NCI-H69 (cell line): ENCODE results near the gene TBC1D25.

ENCODE experiments used
- DNase-seq: peaks from one replicate; lab custom pipeline; 2025; lab: John Stamatoyannopoulos, UW

TBC1D25 gene

DNA sequence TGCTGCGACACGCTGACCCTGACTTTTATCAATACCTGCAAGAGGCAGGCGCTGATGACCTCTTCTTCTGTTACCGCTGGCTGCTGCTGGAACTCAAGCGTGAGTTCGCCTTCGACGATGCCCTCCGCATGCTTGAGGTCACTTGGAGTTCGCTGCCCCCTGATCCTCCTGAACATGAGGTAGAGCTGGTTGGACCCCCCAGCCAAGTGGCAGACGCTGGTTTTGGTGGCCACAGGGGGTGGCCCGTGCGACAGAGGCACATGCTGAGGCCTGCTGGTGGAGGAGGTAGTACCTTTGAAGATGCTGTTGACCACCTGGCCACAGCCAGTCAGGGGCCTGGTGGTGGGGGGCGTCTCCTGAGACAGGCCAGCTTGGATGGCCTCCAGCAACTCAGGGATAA lies 20.5 kb downstream of the TBC1D25 start:
- DNase-seq: no peak

DNA sequence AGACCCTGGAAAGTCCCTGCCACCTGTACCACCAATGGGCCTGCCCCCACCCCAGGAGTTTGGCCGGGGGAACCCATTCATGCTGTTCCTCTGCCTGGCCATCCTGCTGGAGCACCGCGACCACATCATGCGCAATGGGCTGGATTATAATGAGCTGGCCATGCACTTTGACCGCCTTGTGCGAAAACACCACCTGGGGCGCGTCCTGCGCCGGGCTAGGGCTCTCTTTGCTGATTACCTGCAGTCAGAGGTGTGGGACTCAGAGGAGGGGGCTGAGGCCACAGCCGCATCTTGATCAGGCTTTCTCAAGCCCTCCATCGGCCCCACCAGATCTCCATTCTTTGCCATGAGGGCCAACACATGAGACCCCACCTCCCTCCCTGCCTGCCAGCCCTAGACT lies 21.2 kb downstream of the TBC1D25 start:
- no peak for DNase-seq

DNA sequence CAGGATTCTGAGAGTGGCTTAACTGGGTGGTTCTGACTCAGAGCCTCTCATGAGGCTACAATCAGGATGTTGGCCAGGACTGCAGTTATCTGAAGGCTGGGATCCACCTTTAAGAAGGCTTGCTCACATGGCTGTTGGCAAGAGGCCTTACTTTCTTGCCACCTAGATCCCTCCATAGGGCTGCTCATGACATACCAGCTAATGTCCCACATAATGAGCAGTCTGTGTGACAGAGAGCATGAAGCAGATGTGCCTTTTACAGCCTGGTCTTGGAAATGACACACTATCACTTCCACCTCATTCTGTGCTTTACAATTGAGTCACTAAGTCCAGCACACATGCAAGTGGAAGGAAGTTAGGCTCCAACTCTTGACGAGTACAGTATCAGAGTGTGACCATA lies 30.4 kb downstream of the TBC1D25 start:
- DNase-seq: peak; percentile 15

DNA sequence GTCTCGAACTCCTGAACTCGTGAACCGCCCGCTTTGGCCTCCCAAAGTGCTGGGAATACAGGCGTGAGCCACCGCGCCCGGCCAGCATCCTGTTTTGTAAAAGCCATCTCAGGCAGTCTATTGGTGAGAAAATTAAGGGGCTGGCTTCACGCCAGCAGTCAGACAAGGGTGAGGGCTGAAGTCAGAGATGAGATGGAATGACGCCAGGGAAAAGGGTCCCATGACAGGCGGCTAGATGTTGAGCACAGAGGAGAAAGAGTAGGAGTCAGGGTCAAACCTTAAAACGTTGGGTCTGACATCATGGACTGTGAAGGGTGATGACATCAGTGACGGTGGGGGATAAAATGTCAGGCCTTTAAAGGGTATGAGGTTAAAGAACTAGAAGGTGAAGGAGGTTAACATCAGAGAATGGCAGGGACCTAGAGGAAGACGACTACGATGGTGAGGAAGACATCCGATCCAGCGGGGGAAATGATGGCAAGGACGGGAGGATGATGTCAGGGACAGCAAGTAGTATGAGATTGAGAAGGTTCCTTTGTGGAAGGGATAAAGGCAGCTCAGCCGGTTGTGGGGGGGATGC lies 34.3 kb downstream of the TBC1D25 start:
- DNase-seq: peak; percentile 82

DNA sequence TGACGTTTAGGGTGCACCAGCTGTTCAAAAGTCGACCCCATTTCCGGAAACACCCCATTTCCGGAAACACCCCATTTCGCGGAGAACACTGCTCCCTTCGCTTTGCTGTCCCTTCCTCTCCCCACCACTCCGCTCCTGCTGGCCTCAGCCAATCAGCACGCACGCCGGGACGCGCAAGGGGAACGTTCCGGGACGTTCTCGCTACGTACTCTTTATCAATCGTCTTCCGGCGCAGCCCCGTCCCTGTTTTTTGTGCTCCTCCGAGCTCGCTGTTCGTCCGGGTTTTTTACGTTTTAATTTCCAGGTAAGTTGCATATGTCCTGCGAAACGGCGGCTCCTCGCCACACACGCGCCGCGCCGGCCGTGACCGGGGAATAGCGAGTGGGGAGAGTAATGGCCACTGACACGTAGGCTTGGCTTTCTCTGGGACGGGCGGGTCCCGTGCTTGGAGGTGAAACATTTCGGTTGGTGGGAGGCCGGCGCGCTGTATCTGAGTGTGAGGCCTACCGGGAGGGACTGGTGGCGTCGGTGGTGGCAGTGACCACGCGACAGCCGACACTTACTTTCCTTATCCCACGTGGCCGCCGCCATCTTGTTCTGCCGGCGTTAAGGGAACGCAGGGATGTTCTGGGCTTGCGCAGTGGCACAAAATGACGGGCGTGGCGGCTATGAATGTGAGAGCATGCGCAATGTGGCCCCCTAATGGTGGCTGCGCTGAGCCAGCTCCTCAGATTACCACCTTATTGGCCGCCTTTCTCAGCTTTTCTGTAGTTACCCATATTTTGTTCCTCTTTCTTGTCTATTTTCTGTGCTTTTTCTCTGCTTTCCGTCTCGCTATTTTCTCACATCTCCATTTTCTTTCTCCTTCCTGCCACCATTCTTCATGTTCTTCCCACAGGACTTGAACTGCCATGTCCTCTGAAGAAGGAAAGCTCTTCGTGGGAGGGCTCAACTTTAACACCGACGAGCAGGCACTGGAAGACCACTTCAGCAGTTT lies 35.1 kb downstream of the TBC1D25 start, which contains the start of gene RBM3:
TSS of gene RBM3 (plus strand) at position 215 of the 997 bp plus-strand sequence. CDS start at position 912, 697 bp downstream.
- peak; percentile 95 for DNase-seq

DNA sequence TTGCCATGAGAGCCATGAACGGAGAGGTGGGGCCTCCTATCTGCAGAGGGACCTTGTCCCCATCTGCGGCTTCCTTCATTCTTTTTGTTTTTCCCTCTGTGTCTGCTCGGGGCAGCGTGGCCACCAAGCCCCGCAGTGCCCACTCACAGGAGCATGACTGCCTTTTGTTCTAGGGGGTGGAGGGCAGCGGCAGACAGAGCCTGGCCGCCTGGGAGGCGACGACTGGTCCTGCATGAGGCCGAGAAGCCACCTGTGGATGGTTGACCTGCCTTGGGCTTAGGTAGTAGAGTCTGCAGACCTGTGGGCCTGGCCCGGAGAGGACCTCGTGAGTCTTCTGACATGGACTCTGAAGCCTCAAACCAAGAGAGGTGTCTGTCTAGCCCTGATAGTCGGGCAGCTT lies 36.1 kb downstream of the TBC1D25 start:
- no peak for DNase-seq

DNA sequence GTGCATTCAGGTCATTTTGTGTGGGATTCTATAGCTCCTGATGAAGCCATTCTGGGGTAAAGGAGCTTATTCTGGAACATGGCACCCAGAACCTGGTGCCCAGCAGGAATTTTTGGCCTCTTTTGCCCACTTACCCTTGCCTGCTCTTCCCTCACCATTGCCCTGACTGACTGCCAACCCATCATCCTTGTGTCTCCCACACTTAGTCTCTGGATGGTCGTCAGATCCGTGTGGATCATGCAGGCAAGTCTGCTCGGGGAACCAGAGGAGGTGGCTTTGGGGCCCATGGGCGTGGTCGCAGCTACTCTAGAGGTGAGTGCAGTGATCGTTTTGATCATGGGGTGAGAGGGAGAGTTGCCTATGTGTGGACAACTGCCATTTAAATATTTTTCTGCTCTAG lies 36.6 kb downstream of the TBC1D25 start:
- no peak for DNase-seq

DNA sequence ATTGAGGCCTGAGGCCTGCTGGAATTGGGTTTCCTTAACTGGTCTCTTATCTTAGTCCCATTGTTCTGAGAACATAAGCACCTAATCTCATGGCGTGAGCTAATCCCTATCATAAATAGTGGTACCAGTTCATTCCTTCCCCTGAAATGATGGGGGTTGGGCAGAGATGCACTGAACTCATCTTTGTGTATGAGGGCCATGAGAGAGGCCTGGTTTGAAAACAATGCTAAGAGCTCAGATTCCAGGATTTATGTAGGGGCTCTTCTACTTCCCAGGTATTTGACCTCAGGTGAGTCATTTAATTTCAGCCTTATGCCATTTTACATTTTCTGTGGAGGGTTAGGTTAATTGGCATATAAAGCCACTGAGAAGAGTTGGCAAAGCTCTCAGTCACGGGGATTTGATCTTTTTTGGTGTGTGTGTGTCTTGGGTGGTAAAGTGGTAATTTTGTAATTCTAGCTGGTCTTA lies 39.2 kb downstream of the TBC1D25 start:
- DNase-seq: peak; percentile 16

DNA sequence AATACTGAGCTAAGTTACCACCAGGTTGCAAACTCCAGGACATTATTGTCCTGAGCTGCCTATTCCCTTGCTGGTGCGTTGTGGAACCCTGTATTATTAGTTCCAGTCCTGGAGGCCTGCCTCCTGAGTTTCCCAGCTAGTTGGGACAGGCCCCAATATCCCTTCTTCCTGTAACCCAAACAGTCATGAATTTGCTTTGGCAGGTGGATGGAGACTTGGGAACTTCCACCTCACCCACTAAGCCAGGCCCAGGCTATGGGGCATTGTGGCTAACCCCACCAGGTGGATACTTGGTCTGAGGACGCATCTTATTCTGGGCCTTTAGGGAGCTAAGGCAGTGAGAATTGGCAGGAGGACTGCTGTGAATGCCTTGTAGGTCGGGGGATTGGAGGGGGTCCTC lies 39.7 kb downstream of the TBC1D25 start:
- no peak for DNase-seq

DNA sequence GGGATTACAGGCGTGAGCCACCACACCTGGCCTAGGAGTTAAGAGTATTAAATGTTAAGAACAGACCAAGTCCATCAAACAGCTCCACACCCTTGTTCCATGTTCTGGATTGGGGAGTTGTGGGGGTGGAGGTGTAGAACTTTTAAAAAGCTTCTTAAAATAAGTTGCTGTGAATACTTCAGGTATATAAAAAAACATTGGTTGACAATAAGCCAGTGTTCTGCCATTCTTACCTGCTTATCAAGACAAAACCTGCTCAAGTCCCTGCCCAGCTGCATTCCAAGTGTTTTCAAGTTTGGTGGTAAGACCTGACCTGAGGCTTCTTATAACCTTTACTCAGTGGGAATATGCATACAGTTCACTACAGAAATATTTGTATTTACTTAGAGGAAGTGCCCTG lies 41.1 kb downstream of the TBC1D25 start:
- no peak for DNase-seq

DNA sequence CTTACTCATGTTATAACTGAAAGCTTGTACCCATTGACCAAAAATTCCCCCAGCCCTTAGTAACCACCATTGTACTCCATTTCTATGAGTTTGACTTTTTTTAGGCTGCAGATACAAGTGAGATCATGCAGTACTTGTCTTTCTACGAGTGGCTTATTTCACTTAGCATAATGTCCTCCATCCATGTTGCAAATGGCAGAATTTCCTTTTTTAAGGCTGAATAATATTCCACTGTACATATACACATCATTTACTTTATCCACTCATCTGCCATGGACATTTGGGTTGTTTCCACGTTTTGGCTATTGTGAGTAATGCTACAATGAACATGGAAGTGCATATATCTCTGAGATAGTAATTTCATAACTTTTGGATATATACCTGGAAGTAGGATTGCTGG lies 45.2 kb downstream of the TBC1D25 start:
- no peak for DNase-seq

DNA sequence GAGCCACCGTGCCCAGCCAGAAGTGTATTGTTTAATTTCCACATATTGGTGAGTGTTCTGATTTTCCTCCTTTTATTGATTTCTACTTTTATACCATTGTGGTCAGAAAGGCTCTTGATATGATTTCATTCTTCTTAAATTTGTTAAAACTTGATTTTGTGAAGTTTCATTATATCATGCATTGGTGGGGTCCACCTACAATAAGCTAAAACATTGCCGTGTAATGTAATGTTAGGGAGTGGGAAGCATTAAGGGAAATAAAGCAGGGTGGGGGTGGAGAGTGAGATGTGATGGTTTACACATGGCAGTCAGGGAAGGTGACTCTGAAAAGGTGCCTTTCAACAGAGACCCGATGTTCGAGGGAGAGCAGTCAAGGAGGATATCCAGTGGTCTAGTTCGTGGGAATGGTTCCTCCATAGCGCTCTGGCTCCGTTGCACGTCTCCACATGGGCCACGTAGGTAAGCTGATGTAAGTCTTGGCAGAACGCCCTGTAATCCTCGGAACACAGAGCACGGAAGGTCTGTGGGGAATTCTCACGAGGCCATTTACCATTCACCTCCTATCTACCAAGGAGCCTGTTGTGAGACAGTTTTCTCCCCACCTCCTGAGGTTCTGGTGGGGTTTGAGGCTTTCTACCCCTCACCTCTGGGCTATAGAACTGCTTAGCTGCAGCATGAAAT lies 50.1 kb downstream of the TBC1D25 start:
- peak; percentile 72 for DNase-seq

DNA sequence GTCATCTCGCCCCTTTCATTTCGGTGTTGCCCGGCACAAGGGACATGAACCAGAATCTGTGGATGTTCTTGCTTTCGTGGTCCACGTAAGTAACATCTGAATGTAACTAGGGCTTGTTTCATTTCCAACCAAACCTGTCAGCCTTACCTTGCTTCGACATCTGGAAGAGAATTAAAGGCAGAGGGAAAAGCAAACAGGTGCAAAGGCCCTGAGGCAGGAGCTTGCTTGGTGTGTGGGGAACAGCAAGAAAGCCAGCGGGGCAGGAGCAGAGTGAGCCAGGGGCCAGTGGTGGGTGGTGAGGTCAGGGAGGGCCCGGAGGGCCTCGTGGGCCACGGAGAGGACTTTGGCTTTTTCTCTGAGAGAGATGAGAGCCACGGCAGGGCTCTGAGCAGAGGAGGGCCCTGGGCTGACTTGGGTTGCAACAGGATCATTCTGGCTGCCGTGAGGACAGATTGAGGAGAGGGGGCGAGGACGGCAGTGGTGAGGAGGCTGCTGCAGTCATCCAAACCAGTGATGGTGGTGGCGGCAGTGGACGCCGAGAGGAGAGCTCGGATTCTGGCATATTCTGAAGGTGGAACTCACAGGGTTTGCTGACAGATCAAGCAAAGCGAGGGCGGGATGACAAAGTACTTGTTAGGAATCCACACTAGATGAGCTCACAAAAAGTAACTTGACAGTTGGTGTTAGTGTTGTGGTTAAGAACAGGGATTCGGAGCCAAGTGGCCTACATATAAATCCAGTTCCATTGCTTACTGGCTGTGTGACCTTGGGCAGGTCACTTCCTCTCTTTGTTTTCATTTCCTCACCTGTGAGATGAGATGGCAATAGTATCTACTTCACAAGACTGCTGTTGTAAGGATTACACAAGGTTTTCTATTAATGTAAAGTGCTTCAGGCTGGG lies 50.9 kb downstream of the TBC1D25 start:
- no peak for DNase-seq

DNA sequence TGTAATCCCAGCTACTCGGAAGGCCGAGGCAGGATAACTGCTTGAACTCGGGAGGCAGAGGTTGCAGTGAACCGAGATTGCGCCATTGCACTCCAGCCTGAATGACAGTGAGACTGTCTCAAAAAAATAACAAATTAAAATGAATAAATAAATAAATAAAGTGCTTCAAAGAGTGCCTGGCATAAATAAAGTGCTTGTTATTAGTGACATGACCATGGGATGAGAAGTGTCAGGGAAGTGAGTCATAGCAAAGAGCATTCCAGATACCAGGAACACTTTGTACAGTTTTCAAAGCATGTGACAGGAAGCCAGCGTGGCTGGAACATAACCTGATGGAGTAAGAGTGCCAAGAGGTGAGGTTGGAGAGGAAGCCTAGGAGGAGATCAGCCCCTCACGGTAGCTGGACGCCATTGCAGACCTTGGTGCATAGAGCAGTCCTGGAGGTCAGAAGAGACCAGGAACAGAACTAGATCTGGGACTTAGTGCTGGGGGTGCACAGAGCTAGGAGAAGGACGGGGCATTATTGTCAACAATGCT lies 51.8 kb downstream of the TBC1D25 start:
- no peak for DNase-seq

DNA sequence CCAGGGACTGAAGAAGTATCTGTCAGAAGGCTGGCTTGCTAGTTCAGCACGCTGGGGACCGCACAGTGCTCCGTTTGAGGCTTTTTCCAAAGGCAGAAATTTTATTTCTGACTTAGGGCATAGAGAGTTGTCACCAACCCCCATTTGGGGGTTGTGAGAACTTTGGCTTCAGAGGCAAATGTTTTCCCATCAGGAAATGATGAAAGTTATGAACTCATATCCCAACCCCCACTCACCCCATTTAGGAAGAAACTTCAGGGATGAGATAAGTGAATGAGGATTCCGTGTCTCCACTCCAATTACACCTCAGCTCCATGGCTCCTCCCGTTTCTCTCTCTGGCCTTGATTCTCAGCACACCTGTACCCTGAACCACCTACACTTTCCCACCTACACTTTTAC lies 53.5 kb downstream of the TBC1D25 start:
- no peak for DNase-seq

DNA sequence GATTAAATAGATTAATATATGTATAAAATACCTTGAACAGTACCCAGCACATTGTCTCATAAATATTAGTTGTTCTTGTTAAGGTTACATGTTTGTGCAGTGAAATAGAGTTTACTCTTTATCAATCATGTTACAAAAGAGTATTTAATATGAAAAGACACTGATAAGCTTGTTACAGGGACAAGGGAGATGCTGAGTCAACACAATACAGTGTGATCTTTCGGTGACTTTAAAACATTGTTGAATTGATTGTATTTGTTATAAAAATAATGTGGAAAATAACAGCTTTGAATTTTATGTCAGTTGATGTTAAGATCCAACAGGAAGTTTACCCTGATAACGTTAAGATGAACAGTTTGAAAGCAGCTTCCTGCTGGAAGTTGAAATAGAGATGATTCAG lies 56.4 kb downstream of the TBC1D25 start:
- DNase-seq: no peak

DNA sequence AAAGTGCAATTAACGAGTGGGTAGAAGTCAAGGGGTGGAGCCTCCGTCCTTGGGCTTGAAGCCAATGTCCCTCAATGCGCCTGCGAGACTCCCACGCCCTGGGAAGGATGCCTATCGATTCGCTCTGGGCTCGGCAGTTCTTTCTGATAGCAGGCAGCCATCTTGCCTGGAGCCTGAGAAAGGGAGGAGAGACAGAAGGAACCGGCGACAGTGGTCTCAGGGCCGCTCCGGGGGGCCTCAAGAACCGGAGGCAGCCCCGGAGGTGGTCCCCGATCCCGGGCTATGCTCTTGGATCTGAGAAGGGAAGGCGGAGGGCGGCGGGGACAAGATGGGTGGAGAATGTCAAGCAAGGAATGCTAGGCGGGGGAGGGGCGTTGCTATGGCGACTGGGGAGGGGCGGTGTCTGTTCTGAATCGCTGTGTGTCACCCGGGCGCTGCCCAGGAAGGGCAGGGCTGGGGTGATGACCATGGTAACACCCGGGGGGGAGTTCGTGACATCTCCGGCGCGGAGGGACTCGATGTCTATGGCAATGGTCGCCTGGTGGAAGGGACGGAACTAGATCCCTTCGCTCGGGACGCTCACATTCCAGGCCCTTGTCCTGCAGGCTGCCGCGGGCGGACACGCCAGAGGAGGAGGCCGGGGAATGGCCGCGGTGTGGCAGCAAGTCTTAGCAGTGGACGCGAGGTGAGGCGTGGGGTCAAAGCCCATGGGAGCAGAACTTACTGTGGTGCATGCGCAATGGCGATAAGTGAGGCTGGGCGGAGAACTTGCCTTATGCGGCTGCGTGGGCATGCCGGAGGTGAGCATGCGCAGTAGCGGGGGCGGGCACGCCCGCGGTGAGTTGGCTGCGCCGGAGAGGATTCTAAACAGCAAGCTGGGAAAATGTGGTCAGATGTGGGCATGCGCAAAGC lies 58.1 kb downstream of the TBC1D25 start, which contains the start of gene WDR13:
TSS of gene WDR13 (plus strand) at position 140 of the 912 bp plus-strand sequence. CDS start at position 645, 505 bp downstream.
- peak; percentile 94 for DNase-seq

DNA sequence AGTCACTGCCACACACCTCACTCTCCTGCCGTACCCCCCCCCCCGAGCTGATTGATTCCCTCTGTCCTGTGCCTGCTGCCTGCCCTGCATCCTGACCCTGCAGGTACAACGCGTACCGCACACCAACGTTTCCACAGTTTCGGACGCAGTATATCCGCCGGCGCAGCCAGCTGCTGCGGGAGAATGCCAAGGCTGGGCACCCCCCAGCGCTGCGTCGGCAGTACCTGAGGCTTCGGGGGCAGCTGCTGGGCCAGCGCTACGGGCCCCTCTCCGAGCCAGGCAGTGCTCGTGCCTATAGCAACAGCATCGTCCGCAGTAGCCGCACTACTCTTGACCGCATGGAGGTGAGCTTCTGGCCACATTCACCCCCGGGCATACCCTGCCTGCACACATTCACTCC lies 59.1 kb downstream of the TBC1D25 start:
- no peak for DNase-seq

DNA sequence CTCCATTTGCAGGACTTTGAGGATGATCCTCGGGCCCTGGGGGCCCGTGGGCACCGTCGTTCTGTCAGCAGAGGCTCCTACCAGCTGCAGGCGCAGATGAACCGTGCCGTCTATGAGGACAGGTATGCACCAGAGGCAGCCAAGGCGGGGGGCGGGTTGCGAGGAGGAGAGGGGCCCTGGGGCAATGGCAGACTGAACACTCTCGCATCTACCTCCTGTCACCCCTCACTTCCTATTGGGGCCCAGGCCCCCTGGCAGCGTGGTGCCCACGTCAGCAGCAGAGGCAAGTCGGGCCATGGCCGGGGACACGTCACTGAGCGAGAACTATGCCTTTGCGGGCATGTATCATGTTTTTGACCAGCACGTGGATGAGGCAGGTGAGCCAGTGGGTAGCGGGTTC lies 59.8 kb downstream of the TBC1D25 start:
- no peak for DNase-seq

DNA sequence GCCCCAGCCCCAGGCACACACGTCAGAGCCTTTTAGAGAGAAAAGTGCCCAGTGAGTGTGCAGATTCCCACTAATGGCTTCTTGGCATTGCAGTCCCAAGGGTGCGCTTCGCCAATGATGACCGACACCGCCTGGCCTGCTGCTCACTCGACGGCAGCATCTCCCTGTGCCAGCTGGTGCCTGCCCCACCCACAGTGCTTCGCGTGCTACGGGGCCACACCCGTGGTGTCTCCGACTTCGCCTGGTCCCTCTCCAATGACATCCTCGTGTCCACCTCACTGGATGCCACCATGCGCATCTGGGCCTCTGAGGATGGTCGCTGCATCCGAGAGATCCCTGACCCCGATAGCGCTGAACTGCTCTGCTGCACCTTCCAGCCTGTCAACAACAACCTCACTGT lies 60.7 kb downstream of the TBC1D25 start:
- DNase-seq: no peak
